Anterior cingulate cortex (tissue), 58 donors: ENCODE results near the gene PTDSS2.

ENCODE experiments used
- DNase-seq, 58 donors: peaks; one replicate each; lab custom pipeline; 2025; lab: John Stamatoyannopoulos, UW

Gene PTDSS2

DNA sequence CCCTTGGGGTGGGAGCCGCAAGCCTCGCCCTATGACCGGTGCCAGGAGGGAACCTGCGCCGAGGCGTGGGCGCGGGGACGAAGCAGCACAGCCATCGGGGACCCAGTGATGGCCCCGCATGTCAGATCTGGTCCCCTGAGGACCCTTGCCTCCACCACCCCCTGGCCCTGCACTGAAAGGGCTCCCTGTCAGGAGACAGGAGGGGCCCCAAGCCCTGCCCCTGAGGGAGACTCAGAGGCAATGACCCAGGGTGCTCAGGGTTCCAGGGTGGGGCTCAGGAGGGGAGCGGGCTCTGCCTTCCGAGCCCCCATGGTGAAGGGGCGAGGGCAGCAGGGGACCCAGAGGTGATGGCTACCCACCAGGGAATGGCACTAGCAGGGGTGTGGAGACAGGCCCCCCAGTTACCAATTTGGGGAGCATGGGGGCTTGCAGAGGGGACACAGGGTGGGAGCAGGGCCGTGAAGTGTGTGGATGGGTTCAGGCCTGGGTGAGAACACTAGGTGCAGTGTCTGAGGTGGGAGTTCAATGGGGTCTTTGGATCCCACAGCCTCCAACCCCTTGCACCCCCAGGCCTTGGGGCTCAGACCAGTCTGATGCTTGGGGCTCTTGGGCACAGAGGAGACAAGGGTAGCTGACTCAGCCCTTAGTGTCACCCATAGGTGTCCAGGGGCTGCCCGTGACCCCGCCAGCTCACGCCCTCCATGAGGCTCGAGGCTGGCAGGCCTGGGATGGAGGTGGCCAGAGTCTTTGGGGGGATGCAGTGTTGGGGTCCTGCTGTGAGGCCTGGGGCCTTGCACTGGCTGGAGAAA is 87.7 kb downstream of the PTDSS2 start:
- DNase-seq = no peak

DNA sequence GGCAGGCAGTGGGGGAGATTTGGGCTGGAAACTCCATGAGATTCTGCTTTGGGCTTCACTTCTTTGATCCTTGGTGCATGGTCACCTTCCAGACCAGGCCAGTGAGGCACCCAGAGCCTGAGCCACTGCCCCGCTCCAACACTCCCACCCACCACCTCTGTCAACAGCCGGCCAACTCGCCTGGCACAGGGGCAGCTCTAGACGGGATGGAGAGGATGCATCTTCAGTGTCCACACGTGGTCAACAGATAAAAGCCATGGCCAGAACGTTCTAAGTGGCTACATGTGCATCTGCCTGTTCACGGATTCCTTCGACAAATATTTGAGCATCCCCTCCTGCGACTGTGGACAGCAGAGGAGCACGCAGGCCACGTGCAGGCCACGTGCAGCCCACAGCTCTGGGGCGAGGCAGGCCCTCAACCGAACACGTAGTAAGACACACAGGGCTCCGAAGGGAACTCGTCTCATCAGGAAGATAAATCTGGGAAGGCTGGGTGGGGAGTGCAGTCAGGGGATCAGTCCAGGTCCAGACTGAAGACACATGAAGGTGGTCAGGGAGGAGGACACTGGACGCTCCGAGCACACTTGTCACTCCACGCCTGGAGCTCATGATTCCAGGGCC is 88.5 kb downstream of the PTDSS2 start:
- DNase-seq = no peak

DNA sequence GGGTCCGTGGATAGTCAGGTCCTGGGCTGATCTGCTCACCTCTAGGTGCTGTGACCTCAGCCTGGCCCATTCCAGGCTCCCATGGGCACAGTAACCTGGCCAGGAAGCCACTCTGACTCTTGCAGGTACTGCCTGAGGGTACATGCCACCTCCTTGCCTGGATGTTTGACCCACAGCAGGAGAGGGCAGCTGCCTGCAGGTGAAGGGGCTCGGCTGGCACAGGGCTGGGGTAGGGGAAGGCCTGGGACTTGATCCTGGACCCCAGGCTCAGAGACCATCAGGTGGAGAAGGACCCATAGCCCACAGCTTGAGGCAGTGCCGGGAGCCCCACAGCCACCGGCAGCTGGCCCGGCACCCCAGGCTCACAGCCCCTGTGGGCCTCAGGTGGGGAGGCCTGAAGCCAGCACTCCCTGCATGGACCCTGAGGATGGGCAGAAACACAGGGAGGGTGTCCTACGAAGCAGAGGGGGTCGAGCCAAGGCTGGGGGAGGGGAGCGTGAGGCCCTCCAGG is 89.9 kb downstream of the PTDSS2 start:
- DNase-seq = no peak
